ENCODE measurements around the gene GPC1.

GPC1 gene

GRCh38 chr2:240437861-240438809 is 2.7 kb downstream of the GPC1 start:
- peak; percentile 98 for TF ChIP-seq CTCF (IDR thresholded peaks at IDR 0.05; ENCODE audit: borderline replicate concordance, insufficient read depth, low read depth, low read length)
- H3K4me3 ChIP-seq (ENCODE audit: low read depth, low read length): no peak overlapping the region

GRCh38 chr2:240438810-240439697 is 3.6 kb downstream of the GPC1 start:
- no peak for TF ChIP-seq CTCF (IDR thresholded peaks at IDR 0.05; ENCODE audit: borderline replicate concordance, insufficient read depth, low read depth, low read length)
- H3K4me3 ChIP-seq (ENCODE audit: low read depth, low read length): no peak overlapping the region

- TF ChIP-seq CTCF (IDR thresholded peaks at IDR 0.05; ENCODE audit: borderline replicate concordance, insufficient read depth, low read depth, low read length): no peak
Observed at GRCh38 chr2:240439698-240440151, 4.3 kb downstream of the GPC1 start.

GRCh38 chr2:240440251-240440650 is 4.8 kb downstream of the GPC1 start:
- no peak for TF ChIP-seq CTCF (IDR thresholded peaks at IDR 0.05; ENCODE audit: borderline replicate concordance, insufficient read depth, low read depth, low read length)
- H3K4me3 ChIP-seq (ENCODE audit: low read depth, low read length): no peak overlapping the region

More at GRCh38 chr2:240439698-240440151, 4.3 kb downstream of the GPC1 start:
- H3K4me3 ChIP-seq (ENCODE audit: low read depth, low read length): no peak overlapping the region

- H3K4me3 ChIP-seq (ENCODE audit: low read depth, low read length): no peak overlapping the region
- no peak for TF ChIP-seq CTCF (IDR thresholded peaks at IDR 0.05; ENCODE audit: borderline replicate concordance, insufficient read depth, low read depth, low read length)
Observed at GRCh38 chr2:240440704-240441320, 5.3 kb downstream of the GPC1 start.

- H3K4me3 ChIP-seq (ENCODE audit: low read depth, low read length): no peak overlapping the region
- no peak for TF ChIP-seq CTCF (IDR thresholded peaks at IDR 0.05; ENCODE audit: borderline replicate concordance, insufficient read depth, low read depth, low read length)
Observed at GRCh38 chr2:240441326-240441992, 6.0 kb downstream of the GPC1 start.

Data from GM12875 (cell line).